Smooth muscle cell (in vitro differentiated cells): ENCODE results near the gene IMP4. TPM values are rescaled to one million over a fixed set of nuclear protein-coding genes. Genes with fewer than 3 reads are reported as not detected.

ENCODE experiments used
- DNase-seq: peaks from one replicate; lab custom pipeline; 2025; ENCODE audit not compliant: unreplicated experiment; lab: John Stamatoyannopoulos, UW
- H2AFZ ChIP-seq: fragments of 200-600 bp; sonication (generic); 2 replicates; pipeline ENCODE4 v1.6.0; 2016; ENCODE audit warnings: antibody characterized with exemption, low read depth, mild to moderate bottlenecking
- H3F3A ChIP-seq: fragments of 200-600 bp; sonication (generic); 2 replicates; pipeline ENCODE4 v1.6.0; 2017; ENCODE audit warnings: antibody characterized with exemption, low read depth
- H3K27ac ChIP-seq: fragments of 200-600 bp; sonication (generic); 2 replicates; pipeline ENCODE4 v1.5.1; 2016; ENCODE audit warnings: low read depth, mild to moderate bottlenecking
- H3K27me3 ChIP-seq: fragments of 200-600 bp; sonication (generic); 2 replicates; pipeline ENCODE4 v1.6.1; 2016; ENCODE audit warnings: low read depth, mild to moderate bottlenecking
- H3K36me3 ChIP-seq: fragments of 200-600 bp; sonication (generic); 2 replicates; pipeline ENCODE4 v1.5.1; 2016; ENCODE audit warnings: low read depth
- H3K4me1 ChIP-seq: fragments of 200-600 bp; sonication (generic); 2 replicates; pipeline ENCODE4 v1.5.1; 2016; ENCODE audit warnings: low read depth
- H3K4me2 ChIP-seq: fragments of 200-600 bp; sonication (generic); 2 replicates; pipeline ENCODE4 v1.6.0; 2016; ENCODE audit warnings: mild to moderate bottlenecking
- H3K4me3 ChIP-seq: fragments of 200-600 bp; sonication (generic); 2 replicates; pipeline ENCODE4 v1.5.1; 2016; ENCODE audit warnings: mild to moderate bottlenecking
- H3K79me2 ChIP-seq: fragments of 200-600 bp; sonication (generic); 2 replicates; pipeline ENCODE4 v1.6.0; 2016; ENCODE audit warnings: low read depth, mild to moderate bottlenecking
- H3K9ac ChIP-seq: fragments of 200-600 bp; sonication (generic); 2 replicates; pipeline ENCODE4 v1.6.0; 2016; ENCODE audit warnings: low read depth
- H3K9me3 ChIP-seq: fragments of 200-600 bp; sonication (generic); replicated peaks from 2 replicates; pipeline ENCODE4 v1.5.1; 2016; ENCODE audit warnings: low read depth
- H4K20me1 ChIP-seq: fragments of 200-600 bp; sonication (generic); 2 replicates; pipeline ENCODE4 v1.6.0; 2016; ENCODE audit warnings: low read depth
- CTCF ChIP-seq: fragments of 200-600 bp; sonication (generic); IDR thresholded peaks from 2 replicates; pipeline ENCODE4 v1.5.1; 2017; ENCODE audit warnings: borderline replicate concordance, mild to moderate bottlenecking, antibody characterized with exemption; ENCODE audit not compliant: insufficient read depth, poor library complexity, severe bottlenecking
- WGBS: methylation state at CpG from one replicate; pipeline ENCODE4 v1.1.7; 2016; ENCODE audit warnings: low lambda C conversion rate; 5-methylcytosine and 5-hydroxymethylcytosine counted together
- polyA plus RNA-seq: library from polyadenylated mRNA; unstranded; fragments of >200 nt; fragmentation: Nextera tagmentation; extraction: Ambion mirVana; gene quantifications from 2 replicates; pipeline ENCODE4 v1.2.1, GENCODE V29; 2016
- total RNA-seq: library from RNA; depleted of rRNA; stranded (reverse); fragments of >200 nt; gene quantifications from 2 replicates; pipeline ENCODE4 v1.2.3, GENCODE V29; 2014

IMP4 gene
- total and polyA plus RNA-seq, 2 experiments from 2014 or later = 59.3 to 75.0 TPM

GRCh38 chr2:130381619-130382018, 38.9 kb downstream of the IMP4 start:
- 92% methylated on average over 4 of the region's 4 CpGs for WGBS
- Histone ChIP-seq H3K9ac (no peak overlapping the region), H3K4me2 (no peak overlapping the region), H3F3A (no peaks in the 10 kb centered on the region), H3K79me2 (peaks cover 11% of the 10 kb centered on the region), H2AFZ (no peak overlapping the region), H3K4me3 (no peak overlapping the region), H3K4me1 (no peaks in the 10 kb centered on the region), H3K27me3 (no peaks in the 10 kb centered on the region), H3K36me3 (no peaks in the 10 kb centered on the region), H4K20me1 (peaks cover 62% of the 10 kb centered on the region), H3K27ac (no peak overlapping the region), H3K9me3 (no peaks in the 10 kb centered on the region)
- TF ChIP-seq CTCF = no peak
- no peak for DNase-seq

GRCh38 chr2:130382313-130382917, 39.7 kb downstream of the IMP4 start:
- Histone ChIP-seq H3K9ac (no peak overlapping the region), H3K9me3 (no peaks in the 10 kb centered on the region), H3K4me1 (no peaks in the 10 kb centered on the region), H4K20me1 (peaks cover 57% of the 10 kb centered on the region), H3K27me3 (no peaks in the 10 kb centered on the region), H3K4me3 (no peak overlapping the region), H3F3A (no peaks in the 10 kb centered on the region), H3K27ac (no peak overlapping the region), H3K36me3 (no peaks in the 10 kb centered on the region), H3K79me2 (peaks cover 6% of the 10 kb centered on the region), H2AFZ (no peak overlapping the region), H3K4me2 (no peak overlapping the region)
- no peak for TF ChIP-seq CTCF
- DNase-seq = no peak
- WGBS = 99% methylated on average over 8 of the region's 8 CpGs

- H3K4me2 ChIP-seq = no peak overlapping the region
- H4K20me1 ChIP-seq = peaks cover 24% of the 10 kb centered on the region
- 98% methylated on average over 3 of the region's 3 CpGs for WGBS
- no peaks in the 10 kb centered on the region for H3F3A ChIP-seq
- DNase-seq = no peak
- no peaks in the 10 kb centered on the region for H3K27me3 ChIP-seq
- H3K4me3 ChIP-seq = no peak overlapping the region
- no peaks in the 10 kb centered on the region for H3K9me3 ChIP-seq
- TF ChIP-seq CTCF = no peak
- no peak overlapping the region for H3K9ac ChIP-seq
- H3K79me2 ChIP-seq = no peaks in the 10 kb centered on the region
- H3K36me3 ChIP-seq = no peaks in the 10 kb centered on the region
- H2AFZ ChIP-seq = no peak overlapping the region
- H3K27ac ChIP-seq = no peak overlapping the region
- peaks cover 4% of the 10 kb centered on the region for H3K4me1 ChIP-seq
Observed at GRCh38 chr2:130385709-130386108, 43.0 kb downstream of the IMP4 start.

GRCh38 chr2:130387071-130387400, 44.3 kb downstream of the IMP4 start:
- H3K4me1 ChIP-seq = peaks cover 7% of the 10 kb centered on the region
- no peaks in the 10 kb centered on the region for H3F3A ChIP-seq
- WGBS = 94% methylated on average over 4 of the region's 4 CpGs
- H4K20me1 ChIP-seq = peaks cover 19% of the 10 kb centered on the region
- no peaks in the 10 kb centered on the region for H3K9me3 ChIP-seq
- H3K36me3 ChIP-seq = no peaks in the 10 kb centered on the region
- DNase-seq = no peak
- no peak overlapping the region for H3K4me2 ChIP-seq
- H3K27me3 ChIP-seq = no peaks in the 10 kb centered on the region
- H3K27ac ChIP-seq = no peak overlapping the region
- no peak overlapping the region for H3K9ac ChIP-seq
- no peaks in the 10 kb centered on the region for H3K79me2 ChIP-seq
- H3K4me3 ChIP-seq = no peak overlapping the region
- no peak overlapping the region for H2AFZ ChIP-seq
- TF ChIP-seq CTCF = no peak
